ENCODE results near the gene POGLUT3.

POGLUT3 gene

DNA sequence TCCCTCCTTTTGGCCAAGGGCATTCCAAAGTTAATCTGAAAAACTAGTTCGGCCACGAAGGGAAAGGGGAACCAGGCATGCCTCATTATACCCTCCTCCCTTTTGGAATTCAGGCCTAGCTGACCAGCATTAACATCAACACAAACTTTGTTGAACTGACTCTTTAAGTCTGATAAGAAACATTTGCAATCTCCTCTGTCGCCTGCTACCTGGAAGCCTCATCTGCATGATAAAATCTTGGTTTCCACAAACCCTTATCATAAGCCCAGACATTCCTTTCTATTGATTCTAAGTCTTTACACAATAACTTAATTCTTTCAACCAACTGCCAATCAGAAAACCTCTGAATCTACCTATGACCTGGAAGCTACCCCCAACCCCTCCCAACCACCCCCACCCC lies 11.4 kb downstream of the POGLUT3 start:
- Mint-ChIP-seq H3K36me3 (peaks cover 26% of the 10 kb centered on the region), H3K4me3 (no peak overlapping the region), H3K27ac (no peak overlapping the region), H3K9me3 (ENCODE audit: low read depth) (no peaks in the 10 kb centered on the region), H3K4me1 (ENCODE audit: low read depth) (no peaks in the 10 kb centered on the region), H3K27me3 (no peaks in the 10 kb centered on the region)

GRCh38 chr11:108486331-108486730 lies 11.9 kb downstream of the POGLUT3 start:
- H3K9me3 Mint-ChIP-seq (ENCODE audit: low read depth) = no peaks in the 10 kb centered on the region
- H3K4me3 Mint-ChIP-seq = no peak overlapping the region
- H3K36me3 Mint-ChIP-seq = peaks cover 28% of the 10 kb centered on the region
- no peak overlapping the region for H3K27ac Mint-ChIP-seq
- no peaks in the 10 kb centered on the region for H3K4me1 Mint-ChIP-seq (ENCODE audit: low read depth)
- H3K27me3 Mint-ChIP-seq = no peaks in the 10 kb centered on the region

- peaks cover 22% of the 10 kb centered on the region for H3K36me3 Mint-ChIP-seq
- no peaks in the 10 kb centered on the region for H3K4me1 Mint-ChIP-seq (ENCODE audit: low read depth)
- H3K27me3 Mint-ChIP-seq = no peaks in the 10 kb centered on the region
- peak overlapping the region; percentile 34 for H3K27ac Mint-ChIP-seq
- H3K4me3 Mint-ChIP-seq = no peak overlapping the region
- H3K9me3 Mint-ChIP-seq (ENCODE audit: low read depth) = no peaks in the 10 kb centered on the region
Measured at GRCh38 chr11:108483163-108483562, 15.0 kb downstream of the POGLUT3 start.

DNA sequence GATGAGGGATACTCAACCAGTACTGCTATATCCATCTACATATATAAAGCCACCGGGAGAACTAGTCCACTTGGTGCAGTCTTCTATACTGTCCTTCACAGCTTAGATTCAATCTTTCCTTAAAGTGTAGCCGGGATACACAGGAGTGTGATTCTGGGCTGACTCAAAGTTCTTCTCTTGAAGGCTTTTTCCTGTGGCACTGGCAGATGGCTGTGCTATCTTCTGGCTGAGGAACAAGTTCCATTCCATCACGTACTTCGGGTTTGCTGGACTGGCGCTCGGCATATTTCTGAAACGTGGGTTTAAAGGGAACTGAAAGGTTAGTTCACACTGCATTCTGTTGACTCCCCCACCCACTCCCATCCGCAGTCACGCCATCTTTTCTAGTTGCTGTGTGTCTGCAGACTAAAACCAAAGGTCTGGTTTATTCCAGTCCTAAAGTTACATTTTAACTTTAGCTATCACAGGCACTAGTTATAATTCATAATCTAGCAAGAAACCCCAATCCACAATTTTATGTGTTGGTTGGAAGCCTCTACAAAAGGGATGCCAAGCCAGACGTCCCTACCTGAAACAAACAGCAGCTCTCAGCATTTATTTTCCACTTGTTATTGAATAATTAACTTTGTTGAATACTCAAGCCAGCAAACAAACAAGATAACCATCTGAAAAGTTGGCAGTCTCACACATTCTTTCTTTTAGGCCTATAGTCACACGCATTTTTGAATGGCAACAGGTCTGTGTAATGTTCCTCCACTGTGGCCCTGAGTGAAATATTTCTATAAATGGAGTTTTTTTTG lies 23.3 kb downstream of the POGLUT3 start:
- Mint-ChIP-seq H3K27ac (no peak overlapping the region), H3K36me3 (peaks cover 7% of the 10 kb centered on the region), H3K4me3 (no peak overlapping the region), H3K9me3 (ENCODE audit: low read depth) (no peaks in the 10 kb centered on the region), H3K4me1 (ENCODE audit: low read depth) (no peaks in the 10 kb centered on the region), H3K27me3 (no peaks in the 10 kb centered on the region)

GRCh38 chr11:108472681-108473080 lies 25.5 kb downstream of the POGLUT3 start:
- no peaks in the 10 kb centered on the region for H3K27me3 Mint-ChIP-seq
- peaks cover 3% of the 10 kb centered on the region for H3K4me1 Mint-ChIP-seq (ENCODE audit: low read depth)
- peaks cover 5% of the 10 kb centered on the region for H3K36me3 Mint-ChIP-seq
- H3K27ac Mint-ChIP-seq = no peak overlapping the region
- H3K4me3 Mint-ChIP-seq = no peak overlapping the region
- H3K9me3 Mint-ChIP-seq (ENCODE audit: low read depth) = no peaks in the 10 kb centered on the region

DNA sequence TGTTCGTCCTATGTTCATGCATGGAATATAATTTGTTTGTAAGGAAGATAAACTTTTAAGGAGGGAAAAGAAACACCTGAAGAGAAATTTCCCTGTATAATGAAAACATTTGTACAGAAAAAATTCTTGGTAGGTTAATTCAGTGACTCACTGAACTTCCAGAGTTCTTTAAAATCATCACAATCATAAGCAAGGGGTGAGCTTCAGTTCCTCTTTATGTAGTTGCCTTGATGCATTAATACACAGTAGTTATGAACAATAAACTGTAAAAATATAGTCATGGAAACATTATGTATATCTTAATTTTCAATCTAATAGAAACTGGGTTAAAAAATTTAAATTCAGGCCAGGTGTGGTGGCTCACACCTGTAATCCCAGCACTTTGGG lies 29.7 kb downstream of the POGLUT3 start:
- Mint-ChIP-seq H3K27ac (peak overlapping the region; percentile 70), H3K36me3 (peaks cover 2% of the 10 kb centered on the region), H3K4me1 (ENCODE audit: low read depth) (peaks cover 14% of the 10 kb centered on the region), H3K9me3 (ENCODE audit: low read depth) (no peaks in the 10 kb centered on the region), H3K27me3 (no peaks in the 10 kb centered on the region), H3K4me3 (peak overlapping the region; percentile 52)

DNA sequence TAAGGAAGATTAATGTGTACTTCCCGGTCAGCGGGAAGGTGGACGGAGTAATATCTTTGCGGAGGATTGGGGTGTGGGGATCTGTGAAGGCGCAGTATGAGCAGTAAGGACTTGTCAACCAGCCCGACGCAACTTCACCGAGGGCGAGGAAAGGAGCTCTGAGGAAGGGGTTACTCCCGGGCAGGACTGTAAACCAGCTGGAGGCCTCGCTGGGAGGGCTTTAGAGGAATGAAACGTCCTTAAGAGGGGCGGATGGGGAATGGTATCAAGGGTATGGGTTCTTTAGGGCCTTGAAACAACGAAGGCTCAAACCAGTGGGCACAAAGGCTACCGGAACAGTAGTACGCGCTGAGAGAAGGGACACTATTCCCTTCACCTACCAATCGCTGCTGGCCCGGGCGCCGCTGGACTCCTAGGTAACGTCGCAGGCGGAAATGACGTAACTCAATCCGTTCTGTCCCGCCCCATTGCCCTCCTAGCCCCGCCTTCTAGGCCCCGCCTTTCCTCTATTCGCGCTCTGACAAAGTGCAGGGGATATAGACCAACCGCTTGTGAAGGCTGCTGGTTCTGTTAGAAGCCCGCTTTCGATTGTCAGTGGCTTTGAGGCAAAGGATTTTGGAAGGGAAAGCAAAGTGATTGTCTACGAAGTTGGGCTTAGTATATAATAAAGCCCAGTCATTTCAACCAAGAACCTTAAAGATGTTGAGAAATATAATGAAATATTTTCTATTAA lies 30.9 kb downstream of the POGLUT3 start, which contains the start of gene C11orf65:
Gene C11orf65 (minus strand): TSS at position 439 of the 733 bp plus-strand sequence. CDS start 5,970 bp downstream, outside the sequence.
- peaks cover 14% of the 10 kb centered on the region for H3K4me1 Mint-ChIP-seq (ENCODE audit: low read depth)

GRCh38 chr11:108466405-108466804 lies 31.8 kb downstream of the POGLUT3 start:
- no peaks in the 10 kb centered on the region for H3K9me3 Mint-ChIP-seq (ENCODE audit: low read depth)
- H3K4me3 Mint-ChIP-seq = peak overlapping the region; percentile 99
- peak overlapping the region; percentile 97 for H3K27ac Mint-ChIP-seq
- peaks cover 14% of the 10 kb centered on the region for H3K4me1 Mint-ChIP-seq (ENCODE audit: low read depth)
- no peaks in the 10 kb centered on the region for H3K27me3 Mint-ChIP-seq
- peaks cover 2% of the 10 kb centered on the region for H3K36me3 Mint-ChIP-seq

More for the DNA sequence above, 30.9 kb downstream of the POGLUT3 start, which contains the start of gene C11orf65:
- no peaks in the 10 kb centered on the region for H3K9me3 Mint-ChIP-seq (ENCODE audit: low read depth)
- H3K4me3 Mint-ChIP-seq = peak within 1 kb of the TSS; percentile 99
- H3K27me3 Mint-ChIP-seq = no peaks in the 10 kb centered on the region
- peak within 1 kb of the TSS; percentile 97 for H3K27ac Mint-ChIP-seq
- H3K36me3 Mint-ChIP-seq = peaks cover 2% of the 10 kb centered on the region

DNA sequence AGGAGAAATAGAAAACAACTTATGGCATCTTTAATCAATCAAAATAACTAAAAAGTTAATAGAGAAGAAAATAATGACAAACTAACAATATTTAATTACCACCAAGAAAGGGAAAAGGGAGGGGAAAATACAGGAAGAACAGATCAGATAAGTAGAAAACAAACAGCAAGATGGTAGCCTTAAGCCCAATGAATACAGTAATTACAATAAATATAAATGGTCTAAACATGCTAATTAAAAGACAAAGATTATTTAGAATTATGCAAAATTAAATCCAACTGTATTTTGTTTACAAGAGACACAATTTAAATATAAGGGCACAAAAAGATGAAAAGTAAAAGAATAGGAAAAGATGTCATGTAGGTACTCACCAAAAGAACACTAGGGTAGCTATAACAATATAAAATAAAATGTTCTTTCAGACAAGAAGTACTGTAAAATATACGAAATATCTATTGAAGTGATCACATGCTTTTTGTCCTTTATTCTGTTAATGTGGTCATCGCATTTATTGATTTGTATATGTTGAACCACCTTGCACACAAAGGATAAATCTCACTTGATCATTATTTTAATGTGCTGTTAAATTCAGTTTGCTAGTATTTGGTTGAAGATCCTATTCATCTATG lies 44.9 kb downstream of the POGLUT3 start:
- Mint-ChIP-seq H3K27me3 (no peaks in the 10 kb centered on the region), H3K9me3 (ENCODE audit: low read depth) (peaks cover 4% of the 10 kb centered on the region), H3K36me3 (peaks cover 20% of the 10 kb centered on the region), H3K27ac (no peak overlapping the region), H3K4me1 (ENCODE audit: low read depth) (no peaks in the 10 kb centered on the region), H3K4me3 (no peak overlapping the region)
